Large intestine (tissue), 3 donors: ENCODE measurements around the gene IER3. TPM values are rescaled to one million over a fixed set of nuclear protein-coding genes. Genes with fewer than 3 reads are reported as not detected.
"Not testable (repeated sequence)": the region's sequence is repeated elsewhere in the genome, so short reads cannot be mapped to it uniquely, and the experiment has no call there.

Experiments
- DNase-seq, 2 donors: peaks; one replicate each; pipeline versions ENCODE4 v3.0.0 to v3.0.0-alpha.2; 2013
- H3K27ac ChIP-seq: one replicate; pipeline ENCODE4 v1.5.1; 2013; ENCODE audit warnings: low read length
- H3K27me3 ChIP-seq: 2 replicates; pipeline ENCODE4 v1.6.1; 2013; ENCODE audit warnings: low read length; ENCODE audit not compliant: control insufficient read depth, insufficient read depth
- H3K36me3 ChIP-seq: 2 replicates; pipeline ENCODE4 v1.6.1; 2013; ENCODE audit warnings: low read length; ENCODE audit not compliant: control insufficient read depth, insufficient read depth
- H3K4me1 ChIP-seq: one replicate; pipeline ENCODE4 v1.6.1; 2013; ENCODE audit warnings: low read length; ENCODE audit not compliant: control insufficient read depth, insufficient read depth
- H3K4me3 ChIP-seq: one replicate; pipeline ENCODE4 v1.5.1; 2013; ENCODE audit warnings: low read length
- H3K9me3 ChIP-seq: one replicate; pipeline ENCODE4 v1.6.1; 2013; ENCODE audit warnings: mild to moderate bottlenecking, low read depth, low read length, moderate library complexity; ENCODE audit not compliant: control insufficient read depth
- WGBS: methylation state at CpG from one replicate; pipeline ENCODE4 v1.1.5; 2013; ENCODE audit warnings: low lambda C conversion rate; ENCODE audit not compliant: insufficient coverage; 5-methylcytosine and 5-hydroxymethylcytosine counted together
- polyA plus RNA-seq: library from polyadenylated mRNA; unstranded; fragments of 120-200 nt; gene quantifications from one replicate; pipeline ENCODE4 v1.2.1, GENCODE V29; 2013

IER3 gene
- polyA plus RNA-seq, 1 donor = 24.7 TPM

GRCh38 chr6:30735668-30736314 lies 8.6 kb downstream of the IER3 start:
- H3K36me3 ChIP-seq = peaks cover 75% of the 10 kb centered on the region
- H3K9me3 ChIP-seq = no peaks in the 10 kb centered on the region
- no peak overlapping the region for H3K27ac ChIP-seq
- H3K4me1 ChIP-seq = no peaks in the 10 kb centered on the region
- no peaks in the 10 kb centered on the region for H3K27me3 ChIP-seq
- no peak for DNase-seq
- 81% methylated on average over 4 of the region's 8 CpGs for WGBS
- no peak overlapping the region for H3K4me3 ChIP-seq

- no peak for DNase-seq
- peaks cover 7% of the 10 kb centered on the region for H3K4me1 ChIP-seq
- no peaks in the 10 kb centered on the region for H3K9me3 ChIP-seq
- no peak overlapping the region for H3K27ac ChIP-seq
- WGBS = 97% methylated on average over 4 of the region's 12 CpGs
- no peaks in the 10 kb centered on the region for H3K27me3 ChIP-seq
- H3K36me3 ChIP-seq = peaks cover 74% of the 10 kb centered on the region
- no peak overlapping the region for H3K4me3 ChIP-seq
These were observed 12.0 kb downstream of the IER3 start for GRCh38 chr6:30732237-30732943.

GRCh38 chr6:30730601-30731435 lies 13.5 kb downstream of the IER3 start:
- Histone ChIP-seq H3K27ac (no peak overlapping the region), H3K9me3 (no peaks in the 10 kb centered on the region), H3K4me3 (no peak overlapping the region), H3K36me3 (peaks cover 71% of the 10 kb centered on the region), H3K4me1 (peaks cover 7% of the 10 kb centered on the region), H3K27me3 (no peaks in the 10 kb centered on the region)
- no CpG with 5 or more reads among the region's 30 CpGs for WGBS
- DNase-seq = peak; percentile 78 to 85

- Histone ChIP-seq H3K4me1 (peaks cover 7% of the 10 kb centered on the region), H3K9me3 (no peaks in the 10 kb centered on the region), H3K27me3 (no peaks in the 10 kb centered on the region), H3K27ac (no peak overlapping the region), H3K36me3 (peaks cover 79% of the 10 kb centered on the region), H3K4me3 (no peak overlapping the region)
- DNase-seq = no peak
- WGBS = no CpG with 5 or more reads among the region's 7 CpGs
These were observed 16.3 kb downstream of the IER3 start for GRCh38 chr6:30727920-30728553.

- H3K36me3 ChIP-seq = peaks cover 77% of the 10 kb centered on the region
- WGBS = no CpG with 5 or more reads among the region's 11 CpGs
These were observed 17.6 kb downstream of the IER3 start for GRCh38 chr6:30726506-30727413.

GRCh38 chr6:30725713-30726505 lies 18.4 kb downstream of the IER3 start:
- H3K9me3 ChIP-seq = no peaks in the 10 kb centered on the region
- no CpG with 5 or more reads among the region's 3 CpGs for WGBS
- H3K4me1 ChIP-seq = peaks cover 10% of the 10 kb centered on the region
- H3K27ac ChIP-seq = no peak overlapping the region
- no peaks in the 10 kb centered on the region for H3K27me3 ChIP-seq
- DNase-seq = no peak
- H3K4me3 ChIP-seq = no peak overlapping the region
- peaks cover 74% of the 10 kb centered on the region for H3K36me3 ChIP-seq

More at GRCh38 chr6:30726506-30727413, 17.6 kb downstream of the IER3 start:
- no peak overlapping the region for H3K27ac ChIP-seq
- H3K4me1 ChIP-seq = peaks cover 10% of the 10 kb centered on the region
- H3K27me3 ChIP-seq = no peaks in the 10 kb centered on the region
- H3K4me3 ChIP-seq = no peak overlapping the region
- no peak for DNase-seq
- H3K9me3 ChIP-seq = no peaks in the 10 kb centered on the region

GRCh38 chr6:30724906-30725667 lies 19.3 kb downstream of the IER3 start:
- Histone ChIP-seq H3K9me3 (no peaks in the 10 kb centered on the region), H3K27ac (no peak overlapping the region), H3K4me3 (no peak overlapping the region), H3K4me1 (peaks cover 3% of the 10 kb centered on the region), H3K36me3 (peaks cover 67% of the 10 kb centered on the region), H3K27me3 (no peaks in the 10 kb centered on the region)
- no peak for DNase-seq
- WGBS = 83% methylated on average over 1 of the region's 6 CpGs

GRCh38 chr6:30723843-30724741 lies 20.3 kb downstream of the IER3 start:
- no CpG with 5 or more reads among the region's 29 CpGs for WGBS
- not testable (repeated sequence) for H3K9me3 ChIP-seq, DNase-seq, H3K4me3 ChIP-seq, H3K27ac ChIP-seq, H3K4me1 ChIP-seq, H3K27me3 ChIP-seq
- peaks cover 57% of the 10 kb centered on the region for H3K36me3 ChIP-seq
